ENCODE measurements around the gene TTLL3.

- TF ChIP-seq, protein P1, sequence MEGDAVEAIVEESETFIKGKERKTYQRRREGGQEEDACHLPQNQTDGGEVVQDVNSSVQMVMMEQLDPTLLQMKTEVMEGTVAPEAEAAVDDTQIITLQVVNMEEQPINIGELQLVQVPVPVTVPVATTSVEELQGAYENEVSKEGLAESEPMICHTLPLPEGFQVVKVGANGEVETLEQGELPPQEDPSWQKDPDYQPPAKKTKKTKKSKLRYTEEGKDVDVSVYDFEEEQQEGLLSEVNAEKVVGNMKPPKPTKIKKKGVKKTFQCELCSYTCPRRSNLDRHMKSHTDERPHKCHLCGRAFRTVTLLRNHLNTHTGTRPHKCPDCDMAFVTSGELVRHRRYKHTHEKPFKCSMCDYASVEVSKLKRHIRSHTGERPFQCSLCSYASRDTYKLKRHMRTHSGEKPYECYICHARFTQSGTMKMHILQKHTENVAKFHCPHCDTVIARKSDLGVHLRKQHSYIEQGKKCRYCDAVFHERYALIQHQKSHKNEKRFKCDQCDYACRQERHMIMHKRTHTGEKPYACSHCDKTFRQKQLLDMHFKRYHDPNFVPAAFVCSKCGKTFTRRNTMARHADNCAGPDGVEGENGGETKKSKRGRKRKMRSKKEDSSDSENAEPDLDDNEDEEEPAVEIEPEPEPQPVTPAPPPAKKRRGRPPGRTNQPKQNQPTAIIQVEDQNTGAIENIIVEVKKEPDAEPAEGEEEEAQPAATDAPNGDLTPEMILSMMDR (IDR thresholded peaks at IDR 0.05; ENCODE audit: low read depth, low read length) = no peak
- no peak for TF ChIP-seq EZH2phosphoT487 (IDR thresholded peaks at IDR 0.05; ENCODE audit: low read depth)
Observed at GRCh38 chr3:9784965-9785364, 25.1 kb upstream of the TTLL3 start.
